ENCODE measurements around the gene PTGIS. TPM values are rescaled to one million over a fixed set of nuclear protein-coding genes. Genes with fewer than 3 reads are reported as not detected.

PTGIS gene
- total and polyA plus RNA-seq, 2 donors (not counting 1 experiment from before 2014, with no cell fraction given) = not detected

GRCh38 chr20:49601153-49601924 lies 33.4 kb upstream of the PTGIS start:
- H3K79me2 ChIP-seq (ENCODE audit: control insufficient read depth, insufficient read depth, low read length) = no peaks in the 10 kb centered on the region
- H3K4me3 ChIP-seq (ENCODE audit: control extremely low read depth in 1 of 5, extremely low read depth in 1 of 5, insufficient read depth in 1 of 5, low read depth in 2 of 5, low read length in 4 of 5) = no peak overlapping the region
- Mint-ChIP-seq H3K9me3 (ENCODE audit: insufficient read depth) (no peaks in the 10 kb centered on the region), H3K27ac (no peak overlapping the region), H3K27me3 (peaks cover 8% of the 10 kb centered on the region), H3K4me1 (peaks cover 5% of the 10 kb centered on the region), H3K4me3 (no peak overlapping the region)
- no peak for DNase-seq
- peaks cover 0 to 11% (median 0%) of the 10 kb centered on the region in 4 experiments for H3K27me3 ChIP-seq (replicated peaks in 1 of 4; ENCODE audit: control extremely low read depth in 1 of 4, control insufficient read depth in 3 of 4, insufficient read depth in 4 of 4, low read length in 3 of 4)
- POLR2A ChIA-PET = no interaction called here
- peaks cover 0 to 6% (median 3%) of the 10 kb centered on the region in 3 donors for H3K9me3 ChIP-seq (ENCODE audit: control extremely low read depth in 1 of 3, control insufficient read depth in 2 of 3, insufficient read depth in 1 of 3, low read length in 2 of 3)
- no peak overlapping the region for H3K9ac ChIP-seq (ENCODE audit: low read length)
- no peak for ATAC-seq (ENCODE audit: low read depth)
- no peak overlapping the region for H2AFZ ChIP-seq (ENCODE audit: insufficient read depth, low read depth, low read length, poor library complexity, severe bottlenecking)
- H3K4me1 ChIP-seq (ENCODE audit: control insufficient read depth in 2 of 2, insufficient read depth in 2 of 2, low read length in 2 of 2) = peaks cover 0 to 8% of the 10 kb centered on the region in 2 donors
- no peaks in the 10 kb centered on the region for H4K20me1 ChIP-seq (ENCODE audit: control insufficient read depth, insufficient read depth, low read length, poor library complexity, severe bottlenecking)
- CTCF ChIA-PET = no interaction called here
- no peaks in the 10 kb centered on the region for H3K36me3 ChIP-seq (replicated peaks in 1 of 2; ENCODE audit: control extremely low read depth in 1 of 2, control insufficient read depth in 1 of 2, extremely low read depth in 1 of 2, insufficient read depth in 2 of 2, low read length in 1 of 2)
- WGBS (ENCODE audit: insufficient coverage) = 100% methylated on average over 4 of the region's 5 CpGs
- no peak for TF ChIP-seq CTCF (IDR thresholded peaks at IDR 0.05)
- no peak for TF ChIP-seq EZH2 (IDR thresholded peaks at IDR 0.05; ENCODE audit: borderline replicate concordance, insufficient read depth, low read depth, low read length, poor library complexity, severe bottlenecking)
- H3K4me2 ChIP-seq (replicated peaks; ENCODE audit: low read depth, low read length, poor library complexity, severe bottlenecking) = no peak overlapping the region
- intact Hi-C loops (cut with micrococcal nuclease) = no loop called here
- H3K27ac ChIP-seq (ENCODE audit: low read length in 2 of 2) = no peak overlapping the region

- no peak overlapping the region for H3K9ac ChIP-seq (ENCODE audit: low read length)
- intact Hi-C loops (cut with micrococcal nuclease) = no loop called here
- peaks cover 0 to 3% (median 1%) of the 10 kb centered on the region in 4 experiments for H3K27me3 ChIP-seq (replicated peaks in 1 of 4; ENCODE audit: control extremely low read depth in 1 of 4, control insufficient read depth in 3 of 4, insufficient read depth in 4 of 4, low read length in 3 of 4)
- CTCF ChIA-PET = no interaction called here
- peaks cover 7% of the 10 kb centered on the region for H3K4me1 Mint-ChIP-seq
- H2AFZ ChIP-seq (ENCODE audit: insufficient read depth, low read depth, low read length, poor library complexity, severe bottlenecking) = no peak overlapping the region
- no peak overlapping the region for H3K27ac ChIP-seq (ENCODE audit: low read length in 2 of 2)
- H3K27ac Mint-ChIP-seq = no peak overlapping the region
- H3K4me3 ChIP-seq (ENCODE audit: control extremely low read depth in 1 of 5, extremely low read depth in 1 of 5, insufficient read depth in 1 of 5, low read depth in 2 of 5, low read length in 4 of 5) = no peak overlapping the region
- no peak overlapping the region for H3K4me2 ChIP-seq (replicated peaks; ENCODE audit: low read depth, low read length, poor library complexity, severe bottlenecking)
- no peaks in the 10 kb centered on the region for H3K9me3 Mint-ChIP-seq (ENCODE audit: insufficient read depth)
- peaks cover 0 to 8% of the 10 kb centered on the region in 2 donors for H3K4me1 ChIP-seq (ENCODE audit: control insufficient read depth in 2 of 2, insufficient read depth in 2 of 2, low read length in 2 of 2)
- no peak overlapping the region for H3K4me3 Mint-ChIP-seq
- H3K27me3 Mint-ChIP-seq = peaks cover 12% of the 10 kb centered on the region
- POLR2A ChIA-PET = no interaction called here
- H4K20me1 ChIP-seq (ENCODE audit: control insufficient read depth, insufficient read depth, low read length, poor library complexity, severe bottlenecking) = no peaks in the 10 kb centered on the region
- WGBS (ENCODE audit: insufficient coverage) = 100% methylated on average over 1 of the region's 4 CpGs
- peaks cover 0 to 11% (median 3%) of the 10 kb centered on the region in 3 donors for H3K9me3 ChIP-seq (ENCODE audit: control extremely low read depth in 1 of 3, control insufficient read depth in 2 of 3, insufficient read depth in 1 of 3, low read length in 2 of 3)
- no peak for ATAC-seq (ENCODE audit: low read depth)
- no peaks in the 10 kb centered on the region for H3K79me2 ChIP-seq (ENCODE audit: control insufficient read depth, insufficient read depth, low read length)
- no peak for TF ChIP-seq CTCF (IDR thresholded peaks at IDR 0.05)
- no peak for TF ChIP-seq EZH2 (IDR thresholded peaks at IDR 0.05; ENCODE audit: borderline replicate concordance, insufficient read depth, low read depth, low read length, poor library complexity, severe bottlenecking)
- DNase-seq = no peak
- no peaks in the 10 kb centered on the region for H3K36me3 ChIP-seq (replicated peaks in 1 of 2; ENCODE audit: control extremely low read depth in 1 of 2, control insufficient read depth in 1 of 2, extremely low read depth in 1 of 2, insufficient read depth in 2 of 2, low read length in 1 of 2)
These were observed 31.8 kb upstream of the PTGIS start for GRCh38 chr20:49599746-49600113.
